ENCODE measurements around the gene MSI2. TPM values are rescaled to one million over a fixed set of nuclear protein-coding genes. Genes with fewer than 3 reads are reported as not detected.

Gene MSI2
- total and polyA plus RNA-seq, 7 donors = 37.6 to 133 (median 87.1) TPM

GRCh38 chr17:57425903-57426880, 169.9 kb downstream of the MSI2 start:
- DNase-seq (no peak), ATAC-seq (no peak)
- Histone ChIP-seq H3K4me1 (peaks cover 44% of the 10 kb centered on the region), H3K4me3 (no peak overlapping the region), H3K9me3 (no peaks in the 10 kb centered on the region), H3K27ac (no peak overlapping the region), H3K36me3 (ENCODE audit: insufficient read depth in 1 of 2, low read depth in 1 of 2) (no peaks in the 10 kb centered on the region), H3K27me3 (ENCODE audit: insufficient read depth in 3 of 3, low read length in 2 of 3) (no peaks in the 10 kb centered on the region)
- TF ChIP-seq CTCF (IDR thresholded peaks at IDR 0.05) = no peak
- intact Hi-C loops (cut with DNase I) = no loop called here
- WGBS, 3 donors = 84 to 87% (median 87%) methylated on average over 10 of the region's 10 CpGs

- WGBS, 3 donors = 92 to 97% (median 94%) methylated on average over 4 of the region's 4 CpGs
- TF ChIP-seq CTCF (IDR thresholded peaks at IDR 0.05) = no peak
- intact Hi-C loops (cut with DNase I) = no loop called here
- DNase-seq = no peak
- no peaks in the 10 kb centered on the region for H3K36me3 ChIP-seq (ENCODE audit: insufficient read depth in 1 of 2, low read depth in 1 of 2)
- no peak for ATAC-seq
- no peaks in the 10 kb centered on the region for H3K27me3 ChIP-seq (ENCODE audit: insufficient read depth in 3 of 3, low read length in 2 of 3)
- no peak overlapping the region for H3K27ac ChIP-seq
- peaks cover 23% of the 10 kb centered on the region for H3K4me1 ChIP-seq
- H3K9me3 ChIP-seq = no peaks in the 10 kb centered on the region
- no peak overlapping the region for H3K4me3 ChIP-seq
Observed at GRCh38 chr17:57429966-57430365, 173.6 kb downstream of the MSI2 start.

GRCh38 chr17:57431415-57431814, 175.1 kb downstream of the MSI2 start:
- no peak for DNase-seq
- WGBS, 3 donors = 78 to 82% (median 78%) methylated on average over 3 of the region's 3 CpGs
- H3K36me3 ChIP-seq (ENCODE audit: insufficient read depth in 1 of 2, low read depth in 1 of 2) = no peaks in the 10 kb centered on the region
- no peaks in the 10 kb centered on the region for H3K27me3 ChIP-seq (ENCODE audit: insufficient read depth in 3 of 3, low read length in 2 of 3)
- TF ChIP-seq CTCF (IDR thresholded peaks at IDR 0.05) = no peak
- intact Hi-C loops (cut with DNase I) = no loop called here
- peaks cover 9% of the 10 kb centered on the region for H3K4me1 ChIP-seq
- H3K9me3 ChIP-seq = no peaks in the 10 kb centered on the region
- no peak for ATAC-seq
- H3K27ac ChIP-seq = no peak overlapping the region
- H3K4me3 ChIP-seq = no peak overlapping the region

GRCh38 chr17:57432507-57433277, 176.4 kb downstream of the MSI2 start:
- H3K4me3 ChIP-seq = no peak overlapping the region
- H3K27me3 ChIP-seq (ENCODE audit: insufficient read depth in 3 of 3, low read length in 2 of 3) = no peaks in the 10 kb centered on the region
- intact Hi-C loops (cut with DNase I) = no loop called here
- 85 to 87% (median 85%) methylated on average over 19 of the region's 19 CpGs for WGBS, 3 donors
- ATAC-seq (peak in 3 of 4 donors; percentile 28 to 36 (median 34)), DNase-seq (no peak)
- no peak overlapping the region for H3K27ac ChIP-seq
- no peaks in the 10 kb centered on the region for H3K9me3 ChIP-seq
- no peak for TF ChIP-seq CTCF (IDR thresholded peaks at IDR 0.05)
- no peaks in the 10 kb centered on the region for H3K36me3 ChIP-seq (ENCODE audit: insufficient read depth in 1 of 2, low read depth in 1 of 2)
- peaks cover 8% of the 10 kb centered on the region for H3K4me1 ChIP-seq

Data from psoas muscle (tissue), 8 donors.